ENCODE data around the gene MSL2.
"Not testable (repeated sequence)": the region's sequence is repeated elsewhere in the genome, so short reads cannot be mapped to it uniquely, and the experiment has no call there.

MSL2 gene

DNA sequence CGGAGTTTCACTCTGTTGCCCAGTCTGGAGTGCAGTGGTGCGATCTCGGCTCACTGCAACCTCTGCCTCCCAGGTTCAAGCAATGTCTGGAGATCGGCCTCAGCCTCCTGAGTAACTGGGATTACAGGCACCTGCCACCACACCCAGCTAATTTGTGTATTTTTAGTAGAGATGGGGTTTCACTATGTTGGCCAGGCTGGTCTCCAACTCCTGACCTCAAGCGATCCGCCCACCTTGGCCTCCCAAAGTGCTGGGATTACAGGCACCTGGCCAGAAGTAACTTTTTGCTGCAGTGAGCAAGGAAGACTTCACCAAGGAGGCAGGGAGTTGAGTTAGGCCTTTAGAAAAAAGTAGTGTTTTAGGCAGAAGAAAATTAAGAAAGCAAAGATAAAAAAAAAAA is 3.9 kb downstream of the MSL2 start:
- not testable (repeated sequence) for DNase-seq (ENCODE audit: low read depth)

DNA sequence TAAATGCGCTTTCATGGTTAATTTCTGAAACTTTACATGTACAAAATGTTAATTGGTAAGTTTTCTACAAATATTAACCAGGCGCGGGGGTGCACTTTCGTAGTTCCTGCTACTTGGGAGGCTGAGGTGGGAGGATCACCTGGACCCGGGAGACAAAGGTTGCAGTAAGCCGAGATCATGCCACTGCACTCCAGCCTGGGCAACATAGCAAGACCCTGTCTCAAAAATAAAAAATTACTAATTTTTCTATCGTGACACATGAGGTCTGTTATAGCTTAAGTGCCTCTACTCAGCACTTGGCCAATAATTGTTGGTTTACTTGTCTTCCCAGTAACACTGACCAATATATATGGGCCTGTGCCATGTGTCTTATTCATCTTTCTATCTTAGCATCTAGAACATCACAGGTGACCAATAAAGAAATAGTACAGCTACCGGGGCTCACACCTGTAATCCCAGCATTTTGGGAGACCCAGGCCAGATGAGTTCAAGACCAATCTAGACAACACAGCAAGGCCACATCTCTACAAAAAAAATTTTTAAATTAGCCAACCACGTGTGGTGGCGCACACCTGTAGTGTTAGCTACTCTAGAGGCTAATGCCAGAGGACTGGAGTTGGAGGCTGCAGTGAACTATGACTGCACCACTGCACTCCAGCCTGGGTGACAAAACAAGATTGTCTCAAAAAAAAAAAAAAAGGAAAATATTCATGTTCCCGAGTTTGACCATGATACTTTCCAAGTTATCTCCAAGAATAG is 6.1 kb downstream of the MSL2 start:
- no peak for DNase-seq (ENCODE audit: low read depth)

- no peak for DNase-seq (ENCODE audit: low read depth)
Measured at GRCh38 chr3:136189043-136189442, 7.1 kb downstream of the MSL2 start.

- no peak for DNase-seq (ENCODE audit: low read depth)
Measured at GRCh38 chr3:136187868-136188267, 8.3 kb downstream of the MSL2 start.

DNA sequence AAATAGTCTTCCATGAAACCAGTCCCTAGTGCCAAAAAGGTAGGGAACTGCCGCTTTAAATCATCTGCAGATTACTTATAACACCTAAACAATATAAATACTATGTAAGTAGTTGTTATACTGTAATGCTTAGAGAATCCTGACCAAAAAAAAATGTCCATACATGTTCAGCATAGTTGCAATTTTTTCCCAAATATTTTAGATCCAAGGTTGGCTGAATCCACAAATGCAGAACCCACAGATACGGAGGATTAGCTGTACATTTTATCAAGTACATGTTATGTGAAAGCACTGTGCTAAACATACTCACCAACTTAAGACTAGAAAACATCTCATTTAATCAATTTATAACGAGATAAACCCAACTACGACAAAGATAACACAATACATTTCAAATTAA is 9.3 kb downstream of the MSL2 start:
- DNase-seq (ENCODE audit: low read depth) = no peak

- no peak for DNase-seq (ENCODE audit: low read depth)
Measured at GRCh38 chr3:136186344-136186743, 9.8 kb downstream of the MSL2 start.

- DNase-seq (ENCODE audit: low read depth) = no peak
Measured at GRCh38 chr3:136184703-136185102, 11.4 kb downstream of the MSL2 start.

DNA sequence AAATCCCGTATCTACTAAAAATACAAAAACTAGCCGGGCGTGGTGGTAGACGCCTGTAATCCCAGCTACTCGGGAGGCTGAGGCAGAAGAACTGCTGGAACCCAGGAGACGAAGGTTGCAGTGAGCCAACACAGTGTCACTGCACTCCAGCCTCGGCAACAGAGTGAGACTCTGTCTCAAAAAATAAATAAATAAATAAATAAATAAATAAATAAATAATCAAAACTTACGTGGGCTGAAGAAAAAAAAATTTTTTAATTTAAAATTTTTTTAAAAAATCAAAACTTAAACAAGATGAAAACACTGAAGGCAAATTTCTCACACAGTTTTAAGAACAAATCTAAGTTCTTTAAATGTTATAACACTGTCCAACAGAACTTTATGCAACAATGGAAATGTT is 14.4 kb downstream of the MSL2 start:
- DNase-seq (ENCODE audit: low read depth) = no peak

GRCh38 chr3:136177876-136178275 is 18.3 kb downstream of the MSL2 start:
- no peak for DNase-seq (ENCODE audit: low read depth)

DNA sequence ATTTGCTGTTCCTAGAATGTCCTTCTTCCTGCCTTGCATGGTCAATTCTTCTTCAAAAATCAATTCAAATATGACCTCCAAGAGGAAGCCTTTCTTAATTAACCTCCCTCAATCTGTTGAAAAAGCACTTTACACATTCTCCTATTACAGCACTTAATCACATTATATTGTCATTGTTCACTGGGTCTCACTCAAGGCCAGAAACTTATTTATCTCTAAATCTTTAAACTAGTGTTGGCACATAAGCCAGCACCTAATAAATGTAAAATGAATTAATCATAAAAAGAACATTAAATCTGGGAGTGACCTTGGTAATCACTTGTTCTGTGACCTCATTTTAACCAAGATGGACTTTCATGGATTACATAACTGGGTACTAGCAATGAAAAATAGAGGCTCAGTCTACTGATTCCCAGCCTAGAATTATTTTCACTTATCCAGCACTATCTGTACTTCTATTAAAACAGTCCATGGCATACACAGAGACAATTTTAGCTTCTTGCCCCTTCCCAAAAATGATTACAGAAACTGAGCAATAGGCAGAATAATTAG is 22.1 kb downstream of the MSL2 start:
- DNase-seq (ENCODE audit: low read depth) = no peak

GRCh38 chr3:136171097-136171542 is 25.0 kb downstream of the MSL2 start:
- no peak for DNase-seq (ENCODE audit: low read depth)

- DNase-seq (ENCODE audit: low read depth) = not testable (repeated sequence)
Measured at GRCh38 chr3:136168236-136168635, 27.9 kb downstream of the MSL2 start.

DNA sequence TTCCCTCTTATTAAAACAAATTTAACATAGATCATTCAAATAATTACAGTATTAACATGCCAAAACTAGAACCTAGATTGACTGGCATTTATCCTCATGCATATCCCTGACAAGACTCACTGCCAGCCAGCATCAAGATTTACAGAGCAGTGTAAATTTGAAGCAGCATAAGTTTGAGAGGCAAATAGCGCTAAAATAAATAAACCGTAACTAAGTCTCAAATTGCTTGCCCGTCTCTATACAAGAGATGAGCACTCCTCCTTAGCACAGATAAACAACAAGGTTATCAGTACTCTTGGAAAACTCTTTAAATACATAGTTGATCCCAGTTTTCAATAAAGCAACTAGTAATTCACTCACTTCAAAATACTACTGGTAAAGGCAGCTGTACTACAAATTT is 29.6 kb downstream of the MSL2 start:
- no peak for DNase-seq (ENCODE audit: low read depth)

DNA sequence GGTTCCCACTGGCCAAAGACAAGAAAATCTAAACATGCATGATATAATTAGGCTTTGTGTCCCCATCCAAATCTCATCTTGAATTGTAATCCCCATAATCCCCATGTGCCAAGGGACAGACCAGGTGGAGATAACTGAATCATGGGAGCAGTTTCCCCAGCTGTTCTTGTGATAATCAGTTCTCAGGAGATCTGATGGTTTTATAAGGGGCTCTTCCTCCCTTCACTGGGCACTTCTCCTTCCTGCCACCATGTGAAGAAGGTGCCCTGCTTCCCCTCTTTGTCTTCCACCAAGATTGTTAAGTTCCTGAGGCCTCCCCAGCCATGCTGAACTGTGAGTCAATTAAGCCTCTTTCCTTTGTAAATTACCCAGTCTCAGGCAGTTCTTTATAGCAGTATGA is 32.5 kb downstream of the MSL2 start:
- DNase-seq (ENCODE audit: low read depth) = not testable (repeated sequence)

DNA sequence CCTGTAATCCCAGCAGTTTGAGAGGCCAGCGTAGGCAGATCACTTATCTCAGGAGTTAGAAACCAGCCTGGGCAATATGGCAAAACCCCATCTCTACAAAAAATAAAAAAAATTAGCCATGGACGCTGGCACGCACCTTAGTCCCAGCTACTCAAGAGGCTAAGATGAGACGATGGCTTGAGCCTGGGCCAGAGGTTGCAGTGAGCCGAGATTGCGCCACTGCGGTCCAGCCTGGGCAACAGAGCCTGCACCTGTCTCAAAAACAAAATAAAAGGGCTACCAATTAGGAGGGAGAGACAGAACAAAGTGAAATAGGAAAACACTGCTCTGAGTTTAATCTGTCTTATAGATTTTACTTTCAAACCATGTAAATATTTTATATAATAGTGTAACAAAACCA is 33.8 kb downstream of the MSL2 start:
- no peak for DNase-seq (ENCODE audit: low read depth)

DNA sequence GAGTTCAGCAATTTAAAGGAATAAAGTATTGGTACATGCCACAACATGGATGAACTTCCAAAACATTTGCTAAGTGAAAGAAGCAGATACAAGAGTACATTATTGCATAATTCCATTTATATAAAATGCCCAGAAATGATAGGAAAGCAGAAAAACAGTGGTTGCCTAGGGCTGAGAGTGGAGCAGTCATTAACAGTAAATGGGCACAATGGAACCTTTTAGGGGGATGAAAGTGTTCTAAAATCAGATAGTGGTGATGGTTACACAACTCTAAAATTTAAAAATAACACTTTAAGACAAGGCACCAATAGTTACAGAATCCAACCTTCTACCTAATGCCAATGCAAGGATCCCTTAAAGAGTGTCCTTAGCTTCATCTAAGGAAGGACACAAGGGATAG is 34.6 kb downstream of the MSL2 start:
- DNase-seq (ENCODE audit: low read depth) = no peak

DNA sequence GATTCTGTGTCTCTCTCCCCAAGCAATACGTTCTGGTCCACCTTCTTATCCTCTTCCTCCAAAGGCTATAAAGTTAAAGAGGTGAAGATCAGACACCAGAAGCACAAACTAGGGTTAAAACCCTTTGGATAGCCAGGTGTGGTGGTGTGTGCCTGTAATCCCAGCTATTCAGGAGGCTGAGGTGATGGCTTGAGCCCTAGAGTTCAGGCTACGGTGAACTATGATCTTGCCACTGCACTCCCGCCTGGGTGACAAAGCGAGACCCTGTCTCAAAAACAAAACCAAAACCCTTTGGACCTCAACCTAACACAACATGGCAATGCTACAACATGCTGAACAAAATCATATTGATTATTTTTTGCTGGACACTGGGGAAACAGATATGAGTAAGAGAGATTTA is 43.2 kb downstream of the MSL2 start:
- no peak for DNase-seq (ENCODE audit: low read depth)

DNA sequence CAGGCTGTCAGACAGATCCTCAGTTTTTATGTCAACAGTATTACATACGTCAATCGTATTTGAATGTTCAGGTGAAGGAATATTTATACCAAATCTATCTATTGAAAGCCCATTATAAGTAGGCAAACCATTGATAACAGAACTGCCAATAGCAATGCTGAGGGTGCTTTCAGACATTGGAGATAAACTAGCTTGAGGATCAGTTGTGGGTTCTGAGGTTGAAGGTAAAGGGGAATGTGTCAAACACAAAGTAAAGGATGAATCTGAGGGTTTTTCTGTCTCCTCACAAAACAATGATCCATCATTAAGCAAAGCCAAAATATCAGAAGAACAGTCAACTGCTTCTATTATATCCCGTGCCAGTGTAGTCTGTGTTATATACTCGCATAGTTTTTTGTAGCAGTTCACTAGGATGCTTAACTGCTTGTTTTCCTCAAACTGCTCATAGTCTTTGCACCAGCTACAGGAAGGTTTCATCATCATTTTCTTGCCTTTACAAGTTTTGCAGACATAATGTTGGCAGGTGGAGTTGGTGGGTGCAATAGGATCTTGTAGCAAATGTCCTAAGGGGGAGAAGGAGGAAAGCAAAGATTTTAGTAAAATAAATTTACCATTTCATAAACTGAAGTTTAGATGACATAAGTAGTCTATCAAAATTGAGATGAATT is 43.8 kb downstream of the MSL2 start:
- no peak for DNase-seq (ENCODE audit: low read depth)

DNA sequence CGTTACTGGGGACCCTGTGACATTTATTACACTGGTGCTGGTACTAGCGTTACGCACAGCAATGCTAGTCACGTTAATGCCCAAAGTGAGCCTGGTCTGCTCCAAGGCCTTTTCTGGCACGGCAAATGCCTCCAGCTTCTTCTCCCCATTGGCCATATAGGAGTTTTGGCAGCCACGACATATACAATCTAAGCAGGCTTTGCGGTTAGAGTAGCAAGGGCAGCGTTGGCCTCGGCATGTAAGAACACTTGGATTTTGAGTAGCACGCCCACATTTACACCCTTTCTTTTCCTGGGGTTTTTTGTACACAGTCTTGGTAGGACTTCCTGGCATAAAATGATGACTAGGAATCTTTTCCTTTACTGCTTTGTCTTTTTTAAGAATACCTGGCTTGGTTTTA is 44.9 kb downstream of the MSL2 start:
- no peak for DNase-seq (ENCODE audit: low read depth)

DNA sequence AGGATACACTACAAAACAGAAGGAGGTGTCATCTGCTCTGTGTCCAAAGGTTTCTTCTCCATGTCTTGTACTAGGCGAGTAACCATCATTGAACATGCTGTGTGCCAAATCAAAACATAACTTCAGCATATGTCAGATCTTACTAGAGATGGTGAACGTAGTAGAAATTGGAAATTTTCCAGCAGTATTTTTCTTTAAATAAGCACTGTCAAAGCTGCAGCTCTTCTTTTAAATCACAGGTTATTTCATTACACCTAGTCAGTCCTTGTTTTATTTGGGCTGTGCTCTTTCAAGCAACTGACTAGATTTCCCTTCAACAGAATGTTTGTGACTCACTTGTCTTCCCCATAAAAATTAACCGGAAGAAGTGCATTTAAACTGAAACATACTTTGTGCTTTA is 46.5 kb downstream of the MSL2 start:
- DNase-seq (ENCODE audit: low read depth) = no peak

DNA sequence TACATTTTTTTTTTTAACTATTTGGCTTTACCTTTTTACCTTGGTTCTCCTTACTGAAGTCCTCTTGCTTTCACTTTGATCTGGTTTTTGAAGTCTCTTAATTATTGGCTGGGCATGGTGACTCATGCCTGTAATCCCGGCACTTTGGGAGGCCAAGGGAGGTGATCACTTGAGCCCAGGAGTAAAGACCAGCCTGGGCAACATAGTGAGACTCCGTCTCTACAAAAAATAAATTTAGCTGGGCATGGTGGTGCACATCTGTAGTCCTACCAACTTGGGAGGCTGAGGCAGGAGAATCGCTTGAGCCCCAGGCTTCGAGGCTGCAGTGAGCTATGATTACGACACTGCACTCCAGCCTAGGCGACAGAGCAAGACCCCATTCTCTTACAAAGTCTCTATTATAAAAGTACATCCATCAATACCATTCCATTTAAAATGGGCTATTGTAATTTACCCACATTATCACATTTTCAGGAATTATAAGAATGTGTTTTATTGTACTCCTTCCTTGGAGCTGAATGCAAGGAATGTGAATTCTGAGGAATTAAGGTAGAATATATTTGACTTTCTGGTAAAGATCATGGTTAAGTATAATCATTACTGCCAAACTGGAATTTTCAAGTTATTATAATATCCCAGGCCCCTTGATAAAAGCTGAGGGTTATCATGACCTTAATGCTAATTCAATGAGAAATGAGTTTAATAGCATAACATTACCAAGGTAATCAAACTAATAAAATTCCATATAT is 49.0 kb downstream of the MSL2 start:
- DNase-seq (ENCODE audit: low read depth) = no peak

DNA sequence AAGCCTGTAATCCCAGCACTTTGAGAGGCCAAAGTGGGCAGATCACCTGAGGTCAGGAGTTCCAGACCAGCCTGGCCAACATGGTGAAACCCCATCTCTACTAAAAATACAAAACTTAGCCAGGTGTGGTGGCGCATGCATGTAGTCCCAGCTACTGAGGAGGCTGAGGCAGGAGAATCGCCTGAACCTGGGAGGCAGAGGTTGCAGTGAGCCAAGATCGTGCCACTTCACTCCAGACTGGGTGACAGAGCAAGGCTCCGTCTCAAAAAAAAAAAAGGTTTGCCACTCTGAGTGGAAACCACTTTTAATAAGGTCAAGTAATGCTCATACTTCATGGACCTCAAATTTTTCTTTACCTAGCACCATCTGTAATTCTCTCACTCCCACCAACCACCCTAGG is 51.7 kb downstream of the MSL2 start:
- not testable (repeated sequence) for DNase-seq (ENCODE audit: low read depth)

DNA sequence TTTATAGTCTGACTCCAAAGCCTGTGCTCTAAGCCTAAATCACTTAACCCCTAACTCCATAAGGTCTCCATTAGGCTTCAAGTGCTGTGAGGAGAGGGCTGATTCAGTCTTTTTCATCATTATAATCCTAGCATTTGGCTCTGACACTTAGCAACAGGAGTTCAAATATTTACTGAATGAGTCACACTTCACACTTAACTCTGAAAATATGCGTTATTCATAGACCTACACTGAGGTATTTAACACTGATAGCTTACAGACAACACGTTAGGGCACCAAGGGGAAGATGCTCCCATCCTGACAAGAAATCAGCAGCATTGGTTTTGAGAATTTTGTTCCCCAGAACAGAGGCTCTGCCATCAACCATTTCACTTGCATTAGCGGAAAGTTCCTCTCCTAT is 53.5 kb downstream of the MSL2 start:
- peak; percentile 76 for DNase-seq (ENCODE audit: low read depth)

Data from GM04504 (cell line).